GM19324 (cell line): ENCODE data around the gene S100A16.

Experiments used
- ATAC-seq: cut with Tn5 transposase; IDR thresholded peaks from one replicate; pipeline ENCODE4 v1.9.1; 2021; ENCODE audit warnings: mild to moderate bottlenecking, moderate library complexity; ENCODE audit not compliant: unreplicated experiment, low FRiP score

Gene S100A16

DNA sequence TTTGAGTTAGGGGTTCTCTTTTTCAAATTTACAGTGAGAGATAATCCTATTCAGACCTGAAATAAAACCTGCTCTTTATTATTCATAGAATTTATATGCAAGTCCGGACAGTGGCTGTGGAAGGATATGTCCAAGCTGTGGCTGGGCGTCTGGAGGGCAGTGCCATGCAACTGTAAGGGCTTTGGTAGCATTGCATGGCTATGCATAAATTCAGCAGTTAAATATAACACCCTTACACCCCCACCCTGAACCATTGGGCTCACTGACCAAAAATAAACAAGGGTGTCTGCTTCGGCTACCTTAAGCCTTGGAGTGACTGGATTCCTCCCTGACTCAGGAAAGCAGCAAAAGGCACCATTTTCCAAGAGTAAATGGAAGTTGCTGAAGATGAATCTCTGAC lies 26.3 kb upstream of the S100A16 start:
- no peak for ATAC-seq

DNA sequence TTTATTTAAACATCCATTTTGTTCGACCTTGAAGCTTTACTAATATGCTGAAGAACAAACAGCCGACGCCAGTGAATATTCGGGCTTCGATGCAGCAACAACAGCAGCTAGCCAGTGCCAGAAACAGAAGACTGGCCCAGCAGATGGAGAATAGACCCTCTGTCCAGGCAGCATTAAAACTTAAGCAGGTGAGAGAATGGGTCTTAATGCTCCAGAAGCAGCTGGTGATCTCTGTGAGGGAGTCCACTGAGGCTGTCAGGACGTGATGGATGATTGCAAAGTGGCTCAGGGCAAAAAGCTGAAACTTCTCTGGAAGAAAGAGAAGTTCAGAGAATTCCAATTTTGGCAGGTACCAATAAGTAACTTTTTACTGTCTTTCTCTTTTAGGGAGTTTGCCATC lies 25.3 kb upstream of the S100A16 start:
- no peak for ATAC-seq

DNA sequence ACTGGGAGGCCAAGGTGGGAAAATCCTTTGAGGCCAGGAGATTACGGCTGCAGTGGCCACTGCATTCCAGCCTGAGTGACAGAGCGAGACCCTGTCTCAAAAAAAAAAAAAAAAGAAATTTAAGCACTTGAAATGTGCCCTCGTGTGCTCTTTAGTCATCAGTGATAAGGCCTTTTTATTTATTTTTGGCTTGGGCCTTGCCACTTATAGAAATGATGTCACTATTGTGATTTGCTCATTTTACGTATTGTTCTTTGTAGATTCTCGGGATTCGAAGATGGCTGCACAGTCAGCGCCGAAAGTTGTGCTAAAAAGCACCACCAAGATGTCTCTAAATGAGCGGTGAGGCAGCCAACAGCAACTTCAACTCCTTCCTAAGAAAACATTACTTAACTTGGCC lies 23.4 kb upstream of the S100A16 start:
- ATAC-seq: no peak

DNA sequence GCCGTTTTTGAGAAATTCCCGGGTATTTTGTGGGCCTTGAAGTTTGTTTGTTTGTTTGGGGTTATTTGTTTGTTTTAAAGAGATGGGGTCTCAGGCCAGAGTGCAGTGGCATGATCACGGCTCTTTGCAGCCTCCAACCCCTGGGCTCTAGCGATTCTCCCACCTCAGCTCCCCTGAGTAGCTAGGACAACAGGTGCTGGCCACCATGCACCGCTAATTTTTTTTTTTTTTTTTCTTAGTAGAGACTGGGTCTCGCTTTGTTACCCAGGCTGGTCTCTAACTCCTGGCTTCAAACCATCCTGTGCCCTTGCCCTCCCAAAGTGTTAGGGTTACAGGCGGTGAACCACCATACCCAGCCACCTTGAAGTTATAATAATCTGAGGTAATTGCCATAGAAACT lies 22.9 kb upstream of the S100A16 start:
- no peak for ATAC-seq

DNA sequence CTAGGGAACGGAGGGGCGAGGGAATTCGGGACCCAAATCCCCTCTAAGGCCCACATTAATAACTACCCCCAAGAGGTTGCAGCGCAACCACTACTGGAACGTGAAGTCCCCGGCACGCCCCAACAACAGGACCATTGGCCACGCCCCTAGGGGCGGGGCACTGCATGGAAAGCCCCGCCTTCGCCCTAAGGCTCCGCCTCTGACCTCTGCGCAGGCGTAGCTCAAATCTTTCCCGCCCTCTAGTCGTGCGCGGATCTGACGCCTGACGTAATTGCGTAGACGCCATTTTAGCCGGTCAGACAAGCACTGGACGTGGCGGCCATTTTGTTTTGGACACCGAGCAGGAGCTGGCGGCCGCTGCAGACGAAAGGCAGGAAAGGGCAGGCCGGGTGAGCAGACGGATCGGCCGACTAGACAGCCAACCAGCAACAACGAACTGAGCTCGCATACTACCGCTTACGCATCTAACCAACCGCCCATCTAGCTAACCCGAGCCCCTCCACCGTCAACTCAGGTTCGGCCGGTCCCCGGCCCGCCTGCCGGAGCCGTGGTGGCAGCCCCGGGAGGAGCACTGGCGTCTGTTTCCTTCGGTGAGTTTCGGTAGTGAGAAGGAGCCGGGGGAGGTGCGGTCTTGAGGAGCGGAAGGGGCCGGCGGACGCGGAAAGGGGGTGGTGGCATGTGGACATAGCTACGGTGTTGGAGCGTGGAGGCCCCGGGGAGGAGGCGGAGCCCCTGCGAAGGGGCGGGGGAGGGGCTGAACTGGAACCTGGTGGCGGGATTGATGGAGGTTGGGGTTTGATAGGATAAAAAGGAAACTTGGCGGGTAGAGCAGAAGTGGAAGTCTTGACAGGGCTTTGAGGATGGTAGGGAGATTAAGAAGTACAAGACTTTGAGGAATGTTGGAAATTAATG lies 21.1 kb upstream of the S100A16 start, which contains the start of gene CHTOP:
Gene CHTOP (plus strand): TSS at position 313 of the 912 bp plus-strand sequence. CDS start 2,523 bp downstream, outside the sequence.
- peak; percentile 89 for ATAC-seq

DNA sequence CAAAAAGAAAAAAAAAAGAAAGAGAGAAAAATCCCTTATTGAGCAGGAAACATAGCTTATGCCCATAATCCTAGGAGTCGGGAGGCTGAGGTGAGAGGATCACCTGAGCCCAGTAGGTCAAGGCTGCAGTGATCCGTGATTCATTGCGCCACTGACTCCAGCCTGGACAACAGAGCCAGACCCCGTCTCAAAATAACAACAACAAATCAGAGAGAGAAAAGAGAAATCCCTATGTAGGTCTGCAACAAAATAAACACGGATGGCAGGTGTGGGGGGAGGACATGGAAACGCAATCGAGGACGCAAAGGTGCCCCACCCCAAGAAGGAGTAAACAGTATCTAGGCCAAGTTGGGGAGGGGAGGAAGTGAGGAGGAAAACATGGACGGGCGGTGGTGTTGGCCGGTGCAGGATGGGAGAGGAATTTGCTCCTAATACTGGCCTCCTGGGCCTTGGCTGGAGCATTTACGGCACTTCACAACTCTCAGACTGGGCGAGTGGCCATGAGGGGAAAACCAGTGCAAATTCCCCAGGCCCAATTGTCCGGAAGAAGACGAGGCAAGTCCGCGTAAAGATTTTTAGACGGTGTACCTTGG lies 20.3 kb upstream of the S100A16 start:
- ATAC-seq: peak; percentile 2

DNA sequence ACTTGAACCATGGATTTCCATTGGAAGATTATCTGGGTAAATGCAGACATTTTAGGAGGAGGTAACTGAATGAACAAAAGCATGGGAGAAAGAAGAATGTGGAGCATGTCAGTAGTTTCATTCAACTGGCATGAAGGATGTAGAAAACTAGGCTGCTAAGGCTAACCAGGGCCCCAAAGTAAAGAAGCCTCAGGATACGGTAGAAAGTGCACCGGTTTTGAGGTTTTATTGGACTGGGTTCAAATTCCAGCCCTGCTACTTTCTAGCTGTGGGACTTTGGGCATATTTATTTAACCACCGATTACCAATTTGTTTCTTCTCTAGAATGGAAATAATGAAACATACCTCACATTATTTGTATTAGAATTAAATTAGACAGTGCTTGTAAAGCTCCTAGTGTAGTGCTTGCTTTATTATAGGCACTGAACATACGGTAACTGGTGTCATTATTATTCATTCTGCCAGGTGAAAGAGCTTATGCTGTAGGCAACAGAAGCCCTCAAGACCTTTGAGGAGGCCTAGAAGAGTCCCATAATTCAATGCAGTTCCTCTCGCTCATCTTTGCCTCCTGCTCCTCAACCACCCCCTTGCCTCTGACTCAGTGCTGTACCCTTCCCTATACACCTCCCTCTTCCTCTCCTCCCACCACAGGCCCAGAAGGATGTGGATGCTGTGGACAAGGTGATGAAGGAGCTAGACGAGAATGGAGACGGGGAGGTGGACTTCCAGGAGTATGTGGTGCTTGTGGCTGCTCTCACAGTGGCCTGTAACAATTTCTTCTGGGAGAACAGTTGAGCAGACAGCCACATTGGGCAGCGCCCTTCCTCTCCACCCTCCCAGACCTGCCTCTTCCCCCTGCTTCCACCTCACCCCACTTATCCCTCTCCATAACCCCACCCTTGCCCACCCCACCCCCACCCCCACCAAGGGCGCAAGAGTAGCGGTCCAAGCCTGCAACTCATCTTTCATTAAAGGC lies 18.4 kb upstream of the S100A16 start:
- ATAC-seq: no peak

DNA sequence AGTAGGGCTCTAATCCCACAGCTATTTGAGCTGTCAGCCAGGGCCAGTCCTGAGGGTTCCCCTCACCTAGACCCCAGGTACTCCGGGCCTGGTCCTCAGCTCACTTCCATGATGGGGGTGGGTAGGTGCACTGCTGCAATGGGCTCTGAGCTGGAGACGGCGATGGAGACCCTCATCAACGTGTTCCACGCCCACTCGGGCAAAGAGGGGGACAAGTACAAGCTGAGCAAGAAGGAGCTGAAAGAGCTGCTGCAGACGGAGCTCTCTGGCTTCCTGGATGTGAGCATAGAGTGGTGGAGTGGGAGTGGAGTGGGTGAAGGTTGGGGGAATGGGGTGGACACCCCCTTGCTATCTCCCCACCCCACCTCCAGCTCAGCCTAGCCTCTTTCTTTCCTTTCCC lies 17.4 kb upstream of the S100A16 start:
- ATAC-seq: no peak

DNA sequence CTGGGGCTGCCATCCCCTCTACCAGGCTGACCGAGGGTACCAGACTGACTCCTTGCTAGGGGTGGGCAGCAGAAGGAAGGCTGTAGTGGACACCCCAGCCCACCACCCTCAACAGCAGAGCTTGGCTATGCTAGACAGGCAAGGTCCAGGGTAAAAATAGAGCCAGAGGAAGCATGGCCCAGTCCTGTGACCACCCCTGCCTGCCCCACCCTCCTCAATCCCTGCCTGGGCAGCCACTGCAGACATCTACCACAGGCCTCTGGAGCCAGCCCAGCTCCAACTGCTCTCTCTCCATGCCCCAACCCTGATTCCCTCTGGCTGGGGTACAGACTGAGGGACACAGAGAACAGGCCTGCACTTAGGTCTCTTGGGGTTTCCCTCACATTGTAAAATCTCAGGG lies 17.0 kb upstream of the S100A16 start:
- ATAC-seq: no peak

DNA sequence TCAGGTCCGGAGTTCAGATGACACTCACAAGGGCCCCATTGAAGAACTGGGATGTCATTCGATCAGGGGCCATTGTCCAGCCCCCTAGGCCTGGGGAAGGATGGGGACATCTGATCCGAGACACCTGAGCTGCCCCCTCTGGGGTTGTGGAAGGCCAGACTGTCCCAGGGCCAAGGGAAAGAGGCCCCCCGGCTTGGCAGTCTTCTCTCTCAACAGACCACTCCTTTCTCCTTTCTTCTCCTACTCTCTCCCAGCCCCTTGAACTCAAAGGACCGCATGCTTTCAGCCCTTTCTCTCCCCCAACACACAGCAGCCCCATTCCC lies 16.4 kb upstream of the S100A16 start:
- ATAC-seq: no peak

DNA sequence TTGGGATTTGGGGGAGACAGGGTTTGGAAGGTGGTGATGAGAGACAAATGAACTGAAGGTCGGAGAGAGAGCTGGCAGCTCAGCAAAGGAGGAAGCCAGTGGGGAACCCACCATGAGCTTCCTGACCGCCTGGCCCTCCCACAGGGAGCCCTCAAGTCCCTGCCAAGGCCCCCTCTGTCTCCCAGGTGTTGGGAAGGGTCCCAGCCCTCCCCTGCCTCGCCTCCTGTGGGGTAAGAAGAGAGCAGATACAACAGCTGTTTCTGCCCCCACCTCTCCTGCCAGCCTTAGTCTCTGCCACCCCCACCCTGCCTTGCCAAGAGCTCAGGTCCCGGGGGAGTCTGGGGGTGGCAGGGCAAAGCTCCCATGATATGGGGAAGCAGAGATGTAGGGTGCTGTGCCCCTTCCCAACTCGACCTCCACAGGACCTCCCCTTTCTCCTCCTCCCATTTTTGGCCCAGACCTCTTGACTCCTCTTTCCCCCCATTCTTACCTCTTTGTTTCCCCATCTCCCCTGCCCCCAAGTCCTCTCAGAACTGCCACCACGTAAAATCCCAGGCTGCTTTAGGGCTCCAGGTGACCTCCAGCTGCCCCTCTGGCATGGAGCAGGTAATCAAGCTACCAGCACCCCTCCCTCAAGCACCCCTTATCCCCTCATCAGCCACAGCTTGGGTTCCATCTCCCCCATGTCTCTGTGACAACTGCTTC lies 15.9 kb upstream of the S100A16 start:
- no peak for ATAC-seq

DNA sequence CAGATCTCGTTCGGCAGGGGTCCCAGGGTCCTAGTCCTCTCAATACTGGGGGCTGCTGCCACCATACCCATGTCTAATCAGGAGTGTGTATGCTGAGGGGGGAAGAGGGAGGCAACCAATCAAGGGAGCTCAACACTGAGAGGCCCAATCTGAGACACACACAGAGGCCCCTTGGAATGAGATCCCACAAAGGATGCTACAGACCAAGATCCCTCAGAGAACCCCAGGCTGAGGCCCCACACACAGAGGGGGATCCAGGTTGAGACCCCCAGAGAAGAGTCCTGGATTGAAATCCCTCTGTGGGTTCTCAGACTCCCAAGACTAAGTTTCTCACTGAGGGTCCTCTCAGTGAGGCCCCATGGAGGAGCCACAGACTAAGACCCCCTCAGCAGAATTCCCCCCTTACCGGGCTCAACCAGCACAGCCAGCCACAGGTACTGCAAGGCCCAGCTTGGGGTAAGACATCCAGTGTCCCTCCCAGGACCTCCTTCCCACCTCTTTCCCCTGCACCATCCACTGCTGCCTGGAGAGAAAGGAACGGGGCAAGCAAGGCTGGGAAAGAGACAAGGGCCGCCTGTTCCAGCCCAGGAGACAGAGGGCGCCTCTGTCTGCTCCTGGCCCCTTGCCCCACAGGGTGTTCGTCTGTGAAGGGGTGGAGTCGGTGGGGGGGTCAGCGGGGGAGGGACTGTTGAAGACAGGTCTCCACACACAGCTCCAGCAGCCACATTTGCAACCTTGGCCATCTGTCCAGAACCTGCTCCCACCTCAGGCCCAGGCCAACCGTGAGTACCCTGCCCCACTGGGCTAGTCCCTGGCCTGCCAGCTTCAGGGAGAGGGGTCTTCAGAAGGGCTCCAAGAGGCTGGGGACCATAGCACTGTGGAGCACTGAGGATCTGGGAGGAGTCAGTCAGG lies 15.0 kb upstream of the S100A16 start, which contains the start of gene S100A1:
Gene S100A1 (plus strand): TSS at position 720 of the 912 bp plus-strand sequence. CDS start 2,088 bp downstream, outside the sequence.
- ATAC-seq: no peak

DNA sequence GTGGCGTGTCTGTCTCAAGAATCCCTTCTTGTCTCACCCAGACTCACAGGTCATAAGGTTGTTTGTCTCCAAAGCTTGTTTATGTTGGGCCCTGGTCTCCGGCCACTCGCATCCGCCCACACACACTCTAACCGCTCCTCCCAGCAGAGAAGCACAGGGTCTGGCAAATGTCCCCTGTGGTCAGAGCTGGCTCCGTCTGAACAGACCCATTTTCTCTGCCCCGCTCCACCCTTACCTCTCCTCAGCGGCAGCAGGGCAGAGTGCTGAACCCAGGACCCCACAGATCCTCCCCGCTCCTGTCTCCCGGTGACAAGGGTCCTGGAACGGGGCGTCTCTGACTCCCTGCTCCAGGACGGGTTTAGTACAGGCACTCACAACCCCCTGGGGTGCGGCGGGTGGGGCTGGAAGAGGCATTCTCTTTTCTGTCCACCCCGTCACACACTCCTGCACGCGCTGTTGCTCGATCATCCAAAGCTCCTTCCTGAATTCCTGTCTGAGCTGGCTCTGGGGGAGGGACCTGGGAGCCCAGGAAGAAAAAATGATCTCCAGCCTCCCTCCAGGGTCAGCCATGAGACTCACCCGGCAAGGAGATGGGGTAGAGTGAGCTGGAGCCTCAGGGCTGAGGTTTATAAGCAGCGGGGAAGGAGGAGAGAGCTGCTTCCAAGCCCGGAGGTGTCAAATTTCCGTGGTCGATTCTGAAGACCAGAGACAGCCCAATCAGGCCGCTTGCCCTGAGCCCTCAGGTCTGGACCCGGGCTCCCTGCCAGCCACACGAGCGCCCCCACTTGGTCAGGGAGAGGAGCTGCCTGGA lies 14.2 kb upstream of the S100A16 start, which contains the start of gene S100A13:
Gene S100A13 (minus strand): TSS at position 602 of the 811 bp plus-strand sequence. CDS start 1,033 bp downstream, outside the sequence.
- ATAC-seq: no peak

DNA sequence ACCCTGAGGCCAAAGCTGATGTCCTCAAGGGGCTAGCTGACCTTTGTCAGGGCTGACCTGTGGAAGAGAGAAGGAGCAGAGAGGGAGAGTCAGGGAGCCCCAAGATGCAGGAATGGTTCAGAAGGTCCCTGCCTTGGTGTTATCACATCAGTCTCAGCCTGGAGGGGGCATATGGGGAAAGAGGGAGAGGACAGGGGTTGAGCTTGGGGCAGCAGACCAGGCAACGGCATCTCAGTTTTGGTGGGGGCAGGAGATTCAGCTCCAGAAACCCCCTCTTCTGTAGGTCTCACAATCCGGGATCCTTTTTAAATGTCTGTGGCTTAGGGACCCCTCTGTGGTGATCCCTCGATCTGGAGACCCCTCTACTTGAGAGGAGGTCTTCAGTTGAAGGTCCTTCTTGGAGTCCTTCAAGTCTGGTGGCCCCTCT lies 13.6 kb upstream of the S100A16 start:
- no peak for ATAC-seq

DNA sequence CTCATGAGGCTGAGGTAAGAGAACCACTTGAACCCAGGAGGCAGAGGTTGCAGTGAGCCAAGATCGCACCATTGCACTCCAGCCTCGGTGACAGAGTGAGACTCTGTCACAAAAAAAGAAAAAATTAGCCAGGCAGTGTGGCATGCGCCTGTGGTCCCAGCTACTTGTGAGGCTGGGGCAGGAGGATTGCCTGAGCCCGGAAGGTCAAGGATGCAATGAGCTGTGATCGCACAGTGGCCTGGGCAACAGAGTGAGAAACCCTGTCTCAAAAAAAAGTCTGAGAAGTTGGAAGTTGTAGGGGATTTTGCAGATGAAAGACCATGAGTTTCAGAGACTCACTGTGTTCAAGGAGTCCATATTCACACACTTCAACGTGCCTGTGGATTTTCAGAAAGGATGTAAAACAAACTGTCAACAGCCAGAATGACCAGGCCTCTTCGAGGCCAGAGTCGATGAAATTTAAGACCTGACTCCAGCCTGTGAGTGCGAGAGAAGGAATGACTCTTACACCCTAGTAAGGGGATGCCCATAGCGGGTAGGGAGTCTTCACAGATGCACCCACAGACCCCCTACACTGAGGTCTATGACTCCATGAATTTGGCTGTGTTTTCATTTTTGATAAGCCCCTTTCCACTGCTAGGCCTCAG lies 12.2 kb upstream of the S100A16 start:
- ATAC-seq: no peak

DNA sequence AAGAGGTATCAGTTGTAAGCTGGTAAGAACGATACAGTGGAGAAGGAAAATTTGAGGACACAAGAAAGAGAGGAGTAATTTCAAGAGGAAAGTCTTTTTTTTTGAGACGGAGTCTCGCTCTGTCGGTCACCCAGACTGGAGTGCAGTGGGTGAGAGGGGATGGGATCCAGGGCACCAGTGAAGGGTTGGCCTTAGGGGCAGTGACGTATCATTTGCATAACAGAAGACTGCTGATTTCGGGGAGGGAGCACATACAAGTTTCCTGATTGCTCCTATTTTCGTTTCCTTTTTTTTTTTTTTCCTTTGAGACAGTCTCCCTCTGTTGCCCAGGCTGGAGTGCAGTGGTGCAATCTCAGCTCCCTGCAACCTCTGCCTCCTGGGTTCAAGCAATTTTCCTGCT lies 10.2 kb upstream of the S100A16 start:
- no peak for ATAC-seq

DNA sequence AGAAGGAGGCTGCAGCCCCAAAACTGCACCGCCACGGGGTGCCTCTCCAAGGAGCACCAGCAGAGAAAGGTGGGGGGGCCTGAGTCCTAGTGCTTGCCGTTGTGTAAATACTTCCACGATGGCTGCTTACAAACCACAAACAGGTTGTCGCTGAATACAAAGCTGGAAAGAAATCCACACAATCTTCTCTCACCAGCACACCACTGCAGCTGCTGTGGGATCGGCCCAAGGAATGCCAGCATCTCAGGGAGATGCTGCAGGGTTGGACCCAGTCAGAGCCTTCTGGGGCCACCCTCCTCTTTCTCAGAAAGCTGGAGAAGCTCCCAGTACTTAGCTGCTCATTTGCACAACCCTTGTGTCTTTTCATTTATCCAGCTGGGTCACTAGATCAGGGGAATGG lies 6.2 kb upstream of the S100A16 start:
- ATAC-seq: no peak

DNA sequence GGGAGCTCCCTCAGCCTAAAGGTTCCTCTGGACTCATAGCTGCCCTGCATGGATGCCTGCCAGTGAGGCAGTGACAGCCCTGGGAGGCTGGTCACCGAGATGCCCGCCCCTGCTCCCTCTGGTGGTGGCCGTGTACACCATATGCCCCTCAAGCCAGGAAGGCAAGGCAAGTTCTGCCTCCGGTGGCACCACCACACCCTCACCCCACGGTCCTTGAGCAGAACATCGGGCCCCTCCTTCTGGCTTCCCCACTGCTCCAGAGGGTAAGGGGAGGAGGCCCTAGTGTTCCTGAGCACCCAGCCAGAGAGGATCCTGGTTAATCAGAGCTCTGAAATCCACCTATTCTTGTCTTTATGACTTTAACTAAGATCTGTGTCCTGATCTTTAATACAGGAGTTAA lies 4.7 kb upstream of the S100A16 start:
- ATAC-seq: peak; percentile 68
